Measurements from ENCODE around the gene GAGE10.
"Not testable (repeated sequence)": the region's sequence is repeated elsewhere in the genome, so short reads cannot be mapped to it uniquely, and the experiment has no call there.

DNA sequence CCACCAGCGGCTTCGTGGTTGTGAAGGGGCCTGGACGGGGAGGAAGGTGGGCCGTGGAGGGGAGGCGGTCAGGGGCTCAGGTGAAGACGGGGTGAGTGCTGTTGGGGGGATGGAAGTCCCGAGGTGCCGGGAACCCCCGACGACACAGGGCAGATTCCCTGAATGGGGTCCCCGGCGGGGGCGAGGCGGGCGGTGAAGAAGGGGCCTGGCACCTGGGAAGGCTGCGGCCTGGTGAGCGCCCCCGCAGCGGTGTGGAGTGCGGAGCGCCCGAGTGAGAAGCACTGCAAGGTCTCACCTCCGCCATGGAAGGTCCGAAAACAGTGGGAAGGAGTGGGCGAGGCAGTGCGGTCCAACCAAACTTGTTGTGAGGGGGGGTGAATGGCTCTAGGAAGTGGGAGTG is 28.4 kb downstream of the GAGE10 start:
- TF ChIP-seq, protein P1, sequence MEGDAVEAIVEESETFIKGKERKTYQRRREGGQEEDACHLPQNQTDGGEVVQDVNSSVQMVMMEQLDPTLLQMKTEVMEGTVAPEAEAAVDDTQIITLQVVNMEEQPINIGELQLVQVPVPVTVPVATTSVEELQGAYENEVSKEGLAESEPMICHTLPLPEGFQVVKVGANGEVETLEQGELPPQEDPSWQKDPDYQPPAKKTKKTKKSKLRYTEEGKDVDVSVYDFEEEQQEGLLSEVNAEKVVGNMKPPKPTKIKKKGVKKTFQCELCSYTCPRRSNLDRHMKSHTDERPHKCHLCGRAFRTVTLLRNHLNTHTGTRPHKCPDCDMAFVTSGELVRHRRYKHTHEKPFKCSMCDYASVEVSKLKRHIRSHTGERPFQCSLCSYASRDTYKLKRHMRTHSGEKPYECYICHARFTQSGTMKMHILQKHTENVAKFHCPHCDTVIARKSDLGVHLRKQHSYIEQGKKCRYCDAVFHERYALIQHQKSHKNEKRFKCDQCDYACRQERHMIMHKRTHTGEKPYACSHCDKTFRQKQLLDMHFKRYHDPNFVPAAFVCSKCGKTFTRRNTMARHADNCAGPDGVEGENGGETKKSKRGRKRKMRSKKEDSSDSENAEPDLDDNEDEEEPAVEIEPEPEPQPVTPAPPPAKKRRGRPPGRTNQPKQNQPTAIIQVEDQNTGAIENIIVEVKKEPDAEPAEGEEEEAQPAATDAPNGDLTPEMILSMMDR (IDR thresholded peaks at IDR 0.05): not testable (repeated sequence)
- not testable (repeated sequence) for TF ChIP-seq EP300, POLR2A (IDR thresholded peaks at IDR 0.05)
